T47D (cell line): ENCODE results near the gene CACTIN.

Source experiments
- DNase-seq, 2 experiments: peaks; one replicate each; pipeline versions ENCODE4 v3.0.0 to v3.0.0-alpha.2; 2011 to 2012; ENCODE audit warnings: low read depth in 1 of 2, low spot score in 1 of 2
- JUND ChIP-seq: IDR thresholded peaks from 2 replicates; pipeline ENCODE4 v1.6.1; 2012; ENCODE audit warnings: low read depth
- in situ Hi-C: cut with HindIII; loops from 2 replicates; pipeline ENCODE4 v1.10.0; 2016; ENCODE audit warnings: low sequenced_read_pairs, low pct_unique_long_range_greater_than_20kb

Gene CACTIN

GRCh38 chr19:3626473-3627350, at the start of gene CACTIN:
Gene CACTIN, minus strand, starts transcription at chr19:3626790. Its CDS starts 28 bp downstream, at chr19:3626762.
- DNase-seq, result peak; percentile 98 to 99
- TF ChIP-seq JUND, result no peak
- in situ Hi-C loops, result no loop called here

GRCh38 chr19:3674784-3675543, 48.4 kb upstream of the CACTIN start:
- in situ Hi-C loops, result no loop called here
- no peak for TF ChIP-seq JUND
- DNase-seq, result no peak

GRCh38 chr19:3673506-3674439, 47.2 kb upstream of the CACTIN start:
- TF ChIP-seq JUND, result no peak
- in situ Hi-C loops, result no loop called here
- DNase-seq, result no peak

- no peak for DNase-seq
- TF ChIP-seq JUND, result no peak
- in situ Hi-C loops, result no loop called here
Observed at GRCh38 chr19:3672993-3673392, 46.4 kb upstream of the CACTIN start.

GRCh38 chr19:3672575-3672948, 46.0 kb upstream of the CACTIN start:
- DNase-seq, result no peak
- in situ Hi-C loops, result no loop called here
- TF ChIP-seq JUND, result no peak

GRCh38 chr19:3671680-3672574, 45.3 kb upstream of the CACTIN start:
- in situ Hi-C loops, result no loop called here
- DNase-seq, result no peak

GRCh38 chr19:3670796-3671679, 44.4 kb upstream of the CACTIN start:
- no peak for TF ChIP-seq JUND
- in situ Hi-C loops, result no loop called here
- no peak for DNase-seq

More at GRCh38 chr19:3671680-3672574, 45.3 kb upstream of the CACTIN start:
- TF ChIP-seq JUND, result no peak

GRCh38 chr19:3669947-3670795, 43.6 kb upstream of the CACTIN start:
- in situ Hi-C loops, result no loop called here
- DNase-seq, result no peak

GRCh38 chr19:3669082-3669946, 42.7 kb upstream of the CACTIN start:
- DNase-seq, result no peak
- in situ Hi-C loops, result no loop called here
- TF ChIP-seq JUND, result no peak

More at GRCh38 chr19:3669947-3670795, 43.6 kb upstream of the CACTIN start:
- no peak for TF ChIP-seq JUND
